NCI-H2081 (cell line): ENCODE data around the gene TIGD7.
"Not testable (repeated sequence)": the region's sequence is repeated elsewhere in the genome, so short reads cannot be mapped to it uniquely, and the experiment has no call there.

Experiments
- DNase-seq, 2 experiments: peaks; one replicate each; lab custom pipeline; 2025; lab: John Stamatoyannopoulos, UW

Gene TIGD7

GRCh38 chr16:3282730-3283542 is 22.3 kb downstream of the TIGD7 start, which contains the start of gene ZNF263:
Gene ZNF263, plus strand, starts transcription at chr16:3283491. Its CDS starts 328 bp downstream, at chr16:3283819.
- DNase-seq = peak; percentile 92 to 97

DNA sequence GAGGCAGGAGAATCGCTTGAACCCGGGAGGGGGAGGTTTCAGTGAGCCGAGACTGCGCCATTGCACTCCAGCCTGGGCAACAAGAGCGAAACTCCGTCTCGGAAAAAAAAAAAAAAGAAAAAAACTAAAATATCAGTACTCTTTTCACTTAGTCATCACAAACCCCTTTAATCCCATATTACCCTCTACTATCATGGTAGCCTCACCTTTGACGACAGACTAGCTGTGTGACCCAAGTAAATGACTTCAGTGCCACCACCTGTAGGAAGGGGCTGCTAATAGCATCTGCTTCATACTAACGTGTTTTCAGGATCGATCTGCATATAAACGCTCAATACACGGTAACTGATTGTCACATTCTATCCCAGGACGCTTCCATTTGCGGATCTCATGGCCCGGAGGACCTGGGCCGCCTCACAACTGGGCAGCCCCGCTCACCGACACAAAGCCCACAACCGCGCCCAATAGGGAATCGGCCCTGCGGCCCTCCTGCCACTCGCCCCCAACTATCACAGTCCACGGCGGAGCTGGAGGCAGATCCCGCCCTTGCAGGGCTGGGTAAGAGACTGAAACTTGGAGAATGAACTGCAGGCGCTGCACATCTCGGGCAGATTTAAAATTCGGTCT is 23.0 kb downstream of the TIGD7 start:
- DNase-seq = peak; percentile 49 to 77

DNA sequence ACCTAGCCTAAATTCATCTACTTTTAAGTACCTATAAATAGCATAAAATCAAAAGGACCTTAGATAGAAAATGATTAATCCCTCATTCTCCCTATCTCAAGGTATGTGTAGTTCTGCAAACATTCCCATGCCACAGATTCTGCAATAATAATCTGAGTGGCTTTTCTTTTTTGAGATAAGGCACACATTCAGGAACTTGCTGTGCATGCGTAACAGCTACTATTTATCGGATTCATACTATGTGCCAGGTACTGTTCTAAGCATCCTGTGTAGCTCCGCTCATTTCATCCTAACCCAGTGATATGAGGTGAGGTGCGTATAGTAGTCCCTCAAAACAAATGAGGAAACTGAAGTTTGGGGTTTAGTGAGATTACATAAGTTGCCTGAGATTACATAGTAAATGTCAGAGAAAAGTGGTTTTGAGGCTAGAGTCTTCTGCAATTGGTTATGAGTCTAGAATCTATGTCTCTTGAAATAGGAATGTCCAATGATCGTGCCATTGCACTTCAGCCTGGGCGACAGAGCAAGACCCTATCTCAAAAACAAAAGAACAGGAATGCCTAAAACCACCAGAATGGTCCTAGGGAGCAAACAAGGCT is 23.9 kb downstream of the TIGD7 start:
- DNase-seq = no peak

DNA sequence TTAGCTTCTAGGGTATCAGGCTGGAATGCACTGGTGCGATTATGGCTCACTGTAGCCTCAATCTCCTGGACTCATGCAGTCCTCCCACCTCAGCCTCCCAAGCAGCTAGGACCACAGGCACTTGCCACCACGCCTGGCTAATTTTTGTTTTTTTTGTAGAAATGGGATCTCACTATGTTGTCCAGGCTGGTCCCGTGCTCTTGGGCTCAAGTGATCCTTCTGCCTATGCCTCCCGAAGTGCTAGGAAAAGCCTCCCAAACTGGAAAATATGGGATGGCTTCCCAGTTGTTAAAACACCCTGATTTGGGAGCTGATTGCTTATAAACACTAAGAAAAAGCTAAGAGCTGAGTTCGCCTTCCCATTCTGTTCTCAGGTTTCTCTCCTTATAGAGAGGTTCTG is 28.6 kb downstream of the TIGD7 start:
- DNase-seq = no peak

GRCh38 chr16:3274947-3275346 is 30.3 kb downstream of the TIGD7 start:
- DNase-seq = no peak

DNA sequence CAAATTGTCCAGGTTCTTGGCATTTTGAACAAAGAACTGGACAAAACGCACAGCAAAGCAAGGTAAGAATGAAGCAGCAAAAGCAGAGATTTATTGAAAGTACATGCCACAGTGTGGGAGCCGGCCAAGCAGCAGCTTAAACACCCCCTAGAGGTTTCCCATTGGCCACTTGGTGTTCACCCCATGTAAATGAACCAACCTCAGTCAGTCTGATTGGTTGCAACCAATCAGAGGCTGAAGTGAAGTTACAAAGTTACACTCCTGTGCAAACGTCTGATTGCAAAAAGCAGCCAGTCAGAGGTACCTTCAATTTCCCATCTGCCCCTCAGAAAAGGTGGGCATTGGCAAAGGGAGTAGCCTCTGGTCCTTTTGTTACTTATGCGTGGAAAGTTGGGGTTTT is 30.7 kb downstream of the TIGD7 start:
- no peak for DNase-seq

DNA sequence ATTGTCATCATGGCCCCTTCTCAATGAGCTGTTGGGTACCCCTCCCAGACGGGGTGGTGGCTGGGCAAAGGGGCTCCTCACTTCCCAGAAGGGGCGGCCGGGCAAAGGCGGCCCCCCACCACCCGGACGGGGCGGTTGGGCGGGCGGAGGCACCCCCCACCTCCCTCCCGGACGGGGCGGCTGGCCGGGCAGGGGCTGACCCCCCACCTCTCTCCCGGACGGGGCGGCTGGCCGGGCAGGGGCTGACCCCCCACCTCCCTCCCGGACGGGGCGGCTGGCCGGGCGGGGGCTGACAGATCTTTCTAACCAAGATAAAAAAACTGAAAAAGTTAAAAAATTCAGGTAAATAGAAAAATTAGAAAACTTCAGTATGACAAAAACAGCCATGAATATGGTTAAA is 33.9 kb downstream of the TIGD7 start:
- not testable (repeated sequence) for DNase-seq

DNA sequence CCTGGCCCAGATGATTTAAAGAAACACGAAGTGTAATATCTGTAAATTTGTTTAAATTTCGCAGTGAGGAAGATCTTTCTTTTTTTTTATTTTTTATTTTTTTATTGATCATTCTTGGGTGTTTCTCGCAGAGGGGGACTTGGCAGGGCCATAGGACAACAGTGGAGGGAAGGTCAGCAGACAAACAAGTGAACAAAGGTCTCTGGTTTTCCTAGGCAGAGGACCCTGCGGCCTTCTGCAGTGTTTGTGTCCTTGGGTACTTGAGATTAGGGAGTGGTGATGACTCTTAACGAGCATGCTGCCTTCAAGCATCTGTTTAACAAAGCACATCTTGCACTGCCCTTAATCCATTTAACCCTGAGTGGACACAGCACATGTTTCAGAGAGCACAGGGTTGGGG is 34.5 kb downstream of the TIGD7 start:
- not testable (repeated sequence) for DNase-seq

GRCh38 chr16:3268294-3268693 is 36.9 kb downstream of the TIGD7 start:
- DNase-seq = no peak

DNA sequence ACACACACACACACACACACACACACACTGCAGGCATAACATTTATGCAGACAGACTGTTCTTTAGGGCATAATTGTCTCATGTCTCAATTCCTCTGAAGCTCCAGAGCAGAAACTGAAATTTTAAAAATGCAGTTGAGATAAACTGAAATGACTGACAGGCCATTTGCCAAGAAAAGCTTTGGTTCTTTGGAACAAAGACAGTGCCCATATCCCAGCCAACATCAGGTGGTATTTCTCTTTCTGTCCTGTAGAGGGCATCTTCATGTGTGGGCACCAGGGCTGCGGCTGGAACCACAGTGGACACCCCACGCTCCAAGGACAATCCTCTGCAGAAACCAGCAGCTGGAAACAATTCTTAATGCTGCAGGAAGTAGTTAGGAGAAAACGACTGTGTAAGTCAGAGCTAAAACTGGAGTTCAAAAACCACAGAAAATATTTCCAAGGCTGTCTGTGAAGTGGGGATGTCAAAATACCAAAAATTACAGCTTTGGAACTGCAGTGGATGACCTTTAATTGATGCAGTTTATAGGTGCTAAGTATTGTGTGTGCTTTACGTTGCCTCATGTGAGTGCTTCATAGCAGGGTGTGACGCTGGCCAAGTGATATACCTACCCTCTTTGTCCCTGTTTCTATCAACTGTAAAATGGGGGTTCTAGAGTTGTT is 38.2 kb downstream of the TIGD7 start:
- DNase-seq = peak in 1 of 2 experiments; percentile 37

DNA sequence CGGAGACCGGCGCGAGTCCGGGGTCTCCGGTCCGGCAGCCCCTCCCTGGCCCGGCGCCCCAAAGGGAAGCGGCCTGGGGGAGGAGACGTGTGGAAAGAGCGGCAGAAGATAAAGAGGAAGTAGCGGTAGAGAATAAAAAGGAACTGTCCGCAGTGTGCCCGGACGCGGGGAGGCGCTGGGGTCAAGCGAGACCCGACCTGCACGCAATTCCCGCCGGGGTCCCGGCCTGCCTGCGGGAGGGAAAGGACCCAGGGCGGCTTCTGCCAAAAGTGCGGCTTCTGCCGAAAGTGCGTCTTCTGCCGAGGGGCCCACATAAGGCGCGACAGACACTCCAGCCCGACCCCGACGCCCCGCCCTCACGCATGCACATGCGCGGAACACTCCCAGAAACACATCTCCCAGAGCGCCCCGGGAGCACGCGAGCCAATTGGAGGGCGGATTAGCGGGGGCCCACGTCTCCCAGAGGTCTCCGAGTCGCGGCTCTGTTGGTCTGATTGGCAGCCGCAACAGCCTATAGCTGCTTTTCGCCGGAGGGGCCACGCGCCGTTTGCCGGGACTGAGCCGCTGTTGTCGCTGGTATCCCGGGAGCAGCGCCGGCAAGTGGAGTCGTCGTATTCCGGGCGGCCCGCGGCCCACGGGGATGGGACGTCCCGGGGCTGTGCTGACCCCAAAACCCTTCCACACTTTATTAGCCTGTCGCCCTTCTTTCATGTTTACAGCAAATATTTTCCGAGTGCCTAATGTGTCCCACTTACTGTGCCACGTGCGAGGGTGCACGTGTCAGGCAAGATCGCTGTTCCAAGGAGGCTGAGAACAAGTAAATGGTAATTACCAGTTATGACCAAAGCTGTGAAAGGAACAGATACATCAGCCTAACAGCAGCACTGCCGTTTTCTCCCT is 40.8 kb downstream of the TIGD7 start:
- peak; percentile 97 to 99 for DNase-seq

GRCh38 chr16:3262517-3262916 is 42.7 kb downstream of the TIGD7 start:
- no peak for DNase-seq

DNA sequence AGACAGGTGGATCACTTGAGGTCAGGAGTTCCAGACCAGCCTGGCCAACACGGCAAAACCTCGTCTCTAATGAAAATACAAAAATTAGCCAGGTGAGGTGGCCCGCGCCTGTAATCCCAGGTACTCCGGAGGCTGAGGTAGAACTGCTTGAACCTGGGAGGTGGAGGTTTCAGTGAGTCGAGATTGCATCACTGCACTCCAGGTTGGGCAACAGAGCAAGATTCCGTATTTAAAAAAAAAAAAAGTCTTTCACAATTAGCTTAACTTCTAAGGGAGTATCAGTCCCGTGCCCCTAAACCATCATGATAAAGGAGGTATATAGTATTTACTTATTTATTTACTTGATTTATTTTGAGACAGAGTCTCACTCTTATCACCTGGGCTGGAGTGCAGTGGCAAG is 45.4 kb downstream of the TIGD7 start:
- DNase-seq = no peak

DNA sequence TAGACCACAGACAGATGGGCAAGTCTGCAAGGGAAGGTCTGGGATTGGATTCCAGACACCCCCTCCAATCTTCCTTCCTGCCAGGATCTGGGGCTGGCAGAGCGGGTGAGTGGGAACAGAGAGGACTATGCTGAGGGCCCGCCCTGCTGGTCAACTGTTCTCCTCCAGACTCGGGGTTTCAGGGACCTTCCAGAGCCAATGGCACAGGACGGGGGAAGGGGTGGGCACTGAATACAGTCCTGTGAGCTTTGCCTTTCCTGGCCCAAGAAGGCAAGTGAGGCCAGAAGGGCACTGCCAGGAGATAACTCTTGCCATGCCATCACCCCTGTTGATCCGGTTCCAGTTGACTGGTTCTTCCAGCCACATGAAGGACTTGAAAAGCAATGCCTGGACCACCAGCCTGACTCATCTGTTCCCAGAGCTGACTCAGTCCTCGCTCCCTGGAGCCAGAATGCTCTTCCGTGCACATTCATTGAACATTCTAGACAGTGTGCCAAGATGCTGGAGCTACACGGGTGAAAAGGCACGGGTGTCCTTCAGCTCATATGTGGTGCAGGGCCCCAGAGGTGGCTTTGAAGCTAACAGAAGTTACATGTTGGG is 48.3 kb downstream of the TIGD7 start:
- DNase-seq = no peak

DNA sequence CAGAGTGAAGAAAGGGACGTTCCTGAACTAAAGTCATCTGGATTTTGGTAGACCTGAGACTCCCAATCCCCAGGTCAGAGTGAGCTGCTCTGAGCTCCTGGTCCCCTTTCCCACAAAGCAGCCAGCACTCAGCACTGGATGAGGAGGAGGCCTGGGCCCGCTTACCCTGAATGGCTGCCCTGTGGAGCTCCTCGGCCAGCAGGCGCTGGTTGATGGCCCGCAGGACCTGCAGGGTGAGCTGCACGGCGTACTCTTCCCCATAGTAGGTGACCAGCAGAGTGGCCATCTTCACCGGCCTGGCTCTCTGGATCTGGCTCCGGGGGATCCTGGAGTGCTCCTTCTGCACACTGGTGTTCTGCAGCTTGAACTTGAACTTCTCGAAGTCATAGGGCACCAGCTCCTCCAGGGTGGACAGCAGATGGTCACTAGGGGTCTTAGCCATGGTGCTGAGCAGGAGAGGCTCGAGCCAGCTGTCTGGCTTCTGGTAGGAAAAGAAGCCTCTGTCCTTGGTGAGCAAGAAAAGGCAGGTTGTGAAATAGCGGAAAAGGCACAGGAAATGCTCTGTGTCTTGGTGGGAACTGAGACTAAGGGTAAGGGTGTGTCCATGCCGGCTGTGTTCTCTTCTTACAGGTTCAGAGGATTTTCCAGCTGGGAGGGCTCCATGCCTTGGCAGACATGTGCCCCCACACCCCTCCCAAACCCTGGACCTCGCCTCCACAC is 48.9 kb downstream of the TIGD7 start, which contains the start of gene MEFV:
Gene MEFV (minus strand): TSS at position 488 of the 720 bp plus-strand sequence. CDS start 46 bp downstream, at position 442.
- DNase-seq = no peak

DNA sequence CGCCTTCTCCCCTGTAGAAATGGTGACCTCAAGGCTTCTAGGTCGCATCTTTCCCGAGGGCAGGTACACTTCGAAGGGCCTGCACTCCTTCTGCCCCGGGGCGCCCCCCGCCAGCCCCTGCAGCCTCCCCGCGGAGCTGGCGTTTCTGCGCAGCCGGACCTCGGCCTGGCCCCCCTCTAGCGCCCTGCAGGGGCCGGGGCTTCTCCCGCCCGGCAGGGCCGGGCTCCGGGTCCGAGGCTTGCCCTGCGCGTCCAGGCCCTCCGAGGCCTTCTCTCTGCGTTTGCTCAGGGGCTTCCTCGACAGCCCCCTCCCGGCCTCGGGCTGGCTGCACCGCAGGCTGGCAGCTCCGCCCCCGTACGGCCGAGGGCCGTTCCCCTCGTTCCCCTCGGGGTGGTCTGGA is 50.9 kb downstream of the TIGD7 start:
- no peak for DNase-seq

- DNase-seq = no peak
These were observed 52.3 kb downstream of the TIGD7 start for GRCh38 chr16:3252967-3253366.

DNA sequence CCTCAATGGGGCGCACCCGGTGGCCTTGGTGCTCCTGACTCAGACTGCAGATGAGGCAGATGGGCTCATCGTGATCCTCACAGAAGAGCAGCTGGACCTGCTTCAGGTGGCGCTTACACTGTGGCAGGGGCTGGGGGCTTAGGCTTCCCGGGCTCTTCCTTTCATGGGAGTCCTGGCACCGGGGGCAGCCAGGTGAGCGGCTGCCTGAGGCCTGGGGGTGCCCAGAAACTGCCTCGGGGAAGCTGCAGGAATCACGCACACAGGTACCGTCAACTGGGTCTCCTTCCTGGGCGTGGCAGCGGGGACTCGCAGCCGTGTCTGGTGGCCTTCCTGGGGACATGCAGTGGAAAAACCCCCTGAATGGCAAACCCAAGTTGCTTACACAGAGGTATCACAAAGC is 55.8 kb downstream of the TIGD7 start:
- DNase-seq = no peak

- no peak for DNase-seq
These were observed 56.2 kb downstream of the TIGD7 start for GRCh38 chr16:3249020-3249419.
